ENCODE results near the gene MEIG1.
A peak's percentile ranks its signal among the peaks of the same experiment; 100 is the strongest.
"Not testable (repeated sequence)": the region's sequence is repeated elsewhere in the genome, so short reads cannot be mapped to it uniquely, and the experiment has no call there.

The MEIG1 gene

GRCh38 chr10:14959221-14960057, at the start of gene MEIG1:
Gene MEIG1, plus strand, starts transcription at chr10:14959388. Its CDS starts 7,081 bp downstream, at chr10:14966469.
- peak; percentile 88 to 95 for DNase-seq

- DNase-seq, result no peak
Observed at GRCh38 chr10:14910953-14911352, 48.2 kb upstream of the MEIG1 start.

DNA sequence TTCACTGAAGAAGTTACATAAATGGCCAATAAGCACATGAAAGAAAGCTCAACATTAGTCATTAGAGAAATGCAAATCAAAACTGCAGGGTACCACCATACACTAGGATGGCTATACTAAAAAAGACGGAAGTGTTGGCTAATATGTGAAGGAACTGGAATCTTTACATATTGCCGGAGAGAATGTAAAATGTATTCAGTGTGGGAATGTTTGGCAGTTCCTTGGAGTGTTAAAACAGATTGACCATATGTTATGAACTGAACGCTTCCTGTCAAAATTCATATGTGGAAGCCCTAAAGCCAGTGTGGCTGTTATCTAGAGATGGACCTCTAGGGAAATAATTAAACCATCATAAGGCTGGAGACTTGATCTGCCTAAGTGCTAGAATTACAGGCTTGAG, 47.4 kb upstream of the MEIG1 start:
- DNase-seq, result no peak

- no peak for DNase-seq
Observed at GRCh38 chr10:14916600-14916999, 42.6 kb upstream of the MEIG1 start.

DNA sequence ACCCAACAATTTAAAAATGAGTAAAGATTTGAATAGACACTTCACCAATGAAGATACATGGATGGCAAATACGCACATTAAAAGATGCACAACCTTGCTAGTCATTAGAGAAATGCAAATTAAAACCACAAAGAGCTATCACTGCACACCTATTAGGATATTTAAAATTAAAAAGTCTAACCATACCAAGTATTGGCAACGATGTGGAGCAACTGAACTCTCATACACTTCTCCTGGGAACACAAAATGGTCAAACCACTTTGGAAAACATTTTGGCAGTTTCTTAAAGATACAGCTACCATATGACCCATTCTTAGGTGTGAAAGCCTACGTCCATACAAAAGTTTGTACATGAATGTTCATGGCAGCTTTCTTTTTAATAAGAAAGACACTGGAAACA, 41.4 kb upstream of the MEIG1 start:
- DNase-seq, result no peak

GRCh38 chr10:14918964-14919363, 40.2 kb upstream of the MEIG1 start:
- no peak for DNase-seq

GRCh38 chr10:14924013-14924412, 35.2 kb upstream of the MEIG1 start:
- no peak for DNase-seq

DNA sequence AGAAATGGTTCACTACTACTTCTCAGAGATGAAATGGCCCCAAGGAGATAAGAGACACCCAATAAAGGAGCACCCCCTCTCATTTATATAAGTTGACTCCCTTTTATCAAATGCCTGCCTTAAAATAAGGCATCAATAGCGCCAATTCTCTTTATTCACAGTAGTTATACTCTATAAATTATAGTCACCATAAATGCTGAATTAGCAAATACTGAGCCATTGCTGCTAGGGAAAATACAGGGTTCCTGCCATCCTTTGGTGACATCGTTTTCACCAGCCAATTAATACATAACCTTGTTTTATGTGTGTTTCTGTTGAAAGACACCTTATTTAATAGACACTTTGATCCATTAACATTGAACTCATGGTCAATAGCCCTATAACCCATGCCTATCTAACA, 33.9 kb upstream of the MEIG1 start:
- DNase-seq, result no peak

GRCh38 chr10:14926061-14926470, 33.1 kb upstream of the MEIG1 start:
- DNase-seq, result no peak

GRCh38 chr10:14926722-14927416, 32.3 kb upstream of the MEIG1 start:
- DNase-seq, result no peak

GRCh38 chr10:14930610-14931009, 28.6 kb upstream of the MEIG1 start:
- no peak for DNase-seq

DNA sequence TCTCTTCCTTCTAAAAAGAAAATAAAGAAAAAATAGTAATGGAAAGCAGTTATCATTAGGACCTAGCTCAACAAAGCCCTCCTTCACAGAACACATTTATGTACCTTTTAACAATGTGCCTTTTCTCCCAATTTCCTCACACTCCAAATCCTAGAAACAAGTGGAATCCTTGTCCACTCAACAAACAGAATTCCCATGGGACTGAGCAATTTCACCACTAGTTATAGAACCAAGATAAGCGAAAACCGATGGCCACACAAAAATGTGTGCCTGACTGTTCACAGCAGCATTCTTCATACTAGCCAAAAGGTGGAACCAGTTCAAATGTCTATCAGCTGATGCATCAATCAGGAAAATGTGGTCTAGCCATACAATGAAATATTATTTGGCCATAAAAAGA, 22.6 kb upstream of the MEIG1 start:
- DNase-seq, result no peak

DNA sequence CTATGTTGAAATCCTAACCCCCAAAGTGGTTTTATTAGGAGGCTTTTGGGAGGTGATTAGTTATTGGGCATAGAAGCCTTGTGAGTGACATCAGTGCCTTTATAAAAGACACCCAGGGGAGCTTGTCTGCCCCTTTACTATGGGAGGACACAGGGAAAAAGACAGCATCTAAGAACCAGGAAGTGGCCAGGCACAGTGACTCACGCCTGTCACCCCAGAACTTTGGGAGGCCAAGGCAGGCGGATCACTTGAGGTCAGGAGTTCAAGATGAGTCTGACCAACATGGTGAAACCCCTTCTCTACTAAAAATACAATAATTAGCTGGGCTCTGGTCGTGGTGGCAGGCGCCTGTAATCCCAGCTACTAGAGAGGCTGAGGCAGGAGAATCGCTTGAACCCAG, 20.2 kb upstream of the MEIG1 start:
- DNase-seq, result not testable (repeated sequence)

DNA sequence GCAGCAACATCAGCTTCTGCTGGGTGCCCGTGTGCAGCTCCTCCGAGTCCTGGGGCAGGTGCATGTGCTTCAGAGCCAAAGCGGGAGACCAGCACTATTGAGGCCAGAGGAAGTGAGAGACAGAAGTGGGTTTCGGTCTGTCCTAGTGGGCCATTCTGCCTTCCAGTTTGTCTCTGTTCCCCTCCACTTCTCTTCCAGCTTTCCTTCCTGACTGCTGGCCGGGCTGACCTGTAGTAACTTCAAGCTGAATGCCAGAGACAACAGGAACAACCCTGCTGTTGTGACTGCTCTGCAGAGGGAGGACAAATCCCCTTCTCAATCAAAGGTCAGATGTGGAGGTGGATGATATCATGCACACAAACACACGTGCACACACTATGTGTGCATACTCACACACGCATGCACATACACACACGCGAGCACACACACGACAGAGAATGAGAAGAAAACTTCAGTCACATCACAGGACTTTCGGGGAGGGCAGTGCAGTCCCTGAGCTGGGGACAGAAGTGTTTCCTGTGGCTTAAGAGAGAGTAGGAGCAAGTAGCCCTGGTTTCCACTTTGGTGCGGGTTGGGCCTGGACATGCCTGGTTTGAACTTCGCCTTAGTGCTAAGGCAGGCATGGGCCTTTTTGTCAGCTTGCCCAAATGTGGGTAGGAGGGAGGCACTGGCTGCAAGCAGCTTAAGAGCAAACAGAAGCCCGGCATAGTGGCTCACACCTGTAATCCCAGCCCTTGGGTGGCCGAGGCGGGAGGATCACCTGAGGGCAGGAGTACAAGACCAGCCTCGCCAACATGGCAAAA, 16.8 kb upstream of the MEIG1 start:
- DNase-seq, result not testable (repeated sequence)

GRCh38 chr10:14942950-14943338, 16.2 kb upstream of the MEIG1 start:
- not testable (repeated sequence) for DNase-seq

DNA sequence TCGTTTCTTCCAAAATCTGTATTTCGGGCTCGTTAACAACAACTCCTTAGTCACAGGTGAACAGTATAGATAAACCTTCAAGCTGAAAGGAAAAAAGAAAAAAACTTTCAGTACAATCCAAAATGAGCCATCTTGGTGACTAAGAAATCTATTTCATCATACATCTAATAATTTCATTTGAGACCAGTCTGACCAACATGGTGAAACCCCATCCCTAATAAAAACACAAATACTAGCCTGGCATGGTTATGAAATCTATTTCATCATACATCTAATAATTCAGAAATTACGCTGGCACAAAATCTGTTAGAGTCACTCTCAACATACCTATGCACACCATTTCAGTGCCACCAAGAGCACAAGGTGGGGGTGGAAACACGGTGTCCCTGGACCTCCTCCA, 14.1 kb upstream of the MEIG1 start:
- DNase-seq, result no peak

- no peak for DNase-seq
Observed at GRCh38 chr10:14947268-14947667, 11.9 kb upstream of the MEIG1 start.

GRCh38 chr10:14949291-14949690, 9.9 kb upstream of the MEIG1 start:
- DNase-seq, result no peak

DNA sequence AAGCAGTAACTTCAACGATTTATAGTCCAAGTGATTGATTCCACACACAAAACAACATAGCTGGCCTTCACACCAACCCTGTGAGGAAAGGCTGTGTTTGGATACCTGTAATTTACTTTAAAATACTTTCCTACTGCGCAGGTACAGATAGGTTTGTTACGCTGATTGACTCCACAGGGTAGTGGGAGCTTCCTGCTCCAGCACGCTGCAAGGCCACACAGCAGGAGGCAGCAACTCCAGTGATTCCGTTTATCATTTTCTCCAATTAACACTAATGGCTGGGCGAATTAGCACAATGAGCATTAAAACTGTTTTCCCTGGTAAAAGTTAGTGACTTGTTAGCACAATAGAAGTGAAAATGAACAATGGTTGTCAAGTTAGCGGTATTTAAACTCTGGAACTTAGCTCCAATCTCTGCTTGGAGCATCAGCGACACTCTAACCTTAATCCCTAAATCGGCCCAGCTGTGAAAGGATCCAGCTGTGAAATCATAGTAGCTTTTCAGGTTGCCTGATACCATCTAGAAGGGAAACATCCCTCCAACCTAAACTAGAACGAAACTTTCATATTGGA, 6.3 kb upstream of the MEIG1 start:
- DNase-seq, result no peak

- no peak for DNase-seq
Observed at GRCh38 chr10:14953424-14954000, 5.7 kb upstream of the MEIG1 start.

- peak; percentile 80 to 87 for DNase-seq
Observed at GRCh38 chr10:14954001-14954770, 5.0 kb upstream of the MEIG1 start, which contains the start of gene DCLRE1C. Gene DCLRE1C, minus strand, starts transcription at chr10:14954096. Its CDS starts 86 bp downstream, at chr10:14954010.

DNA sequence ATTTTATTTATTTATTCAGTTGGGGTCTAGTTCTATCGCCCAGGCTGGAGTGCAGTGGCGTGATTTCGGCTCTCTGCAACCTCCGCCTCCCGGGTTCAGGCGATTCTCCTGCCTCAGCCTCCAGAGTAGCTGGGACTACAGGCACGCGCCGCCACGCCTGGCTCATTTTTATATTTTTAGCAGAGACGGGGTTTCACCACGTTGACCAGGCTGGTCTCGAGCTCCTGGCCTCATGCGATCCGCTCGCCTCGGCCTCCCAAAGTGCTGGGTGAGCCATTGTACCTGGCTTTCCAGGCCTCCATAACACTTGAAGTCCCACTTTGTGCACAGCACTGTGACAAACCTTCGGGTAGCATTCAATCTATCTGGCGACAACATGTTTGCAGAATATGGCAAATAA, 4.3 kb upstream of the MEIG1 start:
- no peak for DNase-seq
